ENCODE measurements around the gene BMPR1A. TPM values are rescaled to one million over a fixed set of nuclear protein-coding genes. Genes with fewer than 3 reads are reported as not detected.

The BMPR1A gene
- total RNA-seq, 1 experiment from 2014 or later = 104 TPM

GRCh38 chr10:86961481-86962091 is 205.2 kb downstream of the BMPR1A start:
- no peaks in the 10 kb centered on the region for H3K9me3 Mint-ChIP-seq
- no peak overlapping the region for H3K27ac Mint-ChIP-seq
- H3K36me3 Mint-ChIP-seq = no peaks in the 10 kb centered on the region
- H3K27me3 Mint-ChIP-seq (ENCODE audit: low read depth) = peaks cover 6% of the 10 kb centered on the region; the same call in 1 of the 2 replicates
- DNase-seq (ENCODE audit: low spot score) (peak; percentile 5), ATAC-seq (no peak)
- ChIA-PET CTCF (interaction anchor here (1.0 to 13.7 kb wide), 6 partner anchors 7 to 324 kb away, joined by 3 to 462 read pairs (median 7); partner anchors contain the start of gene ADIRF), POLR2A (interaction anchor here (1.5 kb wide), 1 partner anchor 16 kb away, joined by 5 read pairs; no protein-coding TSS in a partner anchor)
- TF ChIP-seq E2F5 (CRISPR knock-in tag; IDR thresholded peaks at IDR 0.05) (no peak), ZNF232 (CRISPR knock-in tag; IDR thresholded peaks at IDR 0.05) (no peak), KAT7 (CRISPR knock-in tag; IDR thresholded peaks at IDR 0.05; ENCODE audit: borderline replicate concordance) (no peak), ZNF425 (CRISPR knock-in tag; conservative IDR thresholded peaks at IDR 0.05) (no peak), ZNF138 (CRISPR knock-in tag; conservative IDR thresholded peaks at IDR 0.05) (no peak), TEAD4 (CRISPR knock-in tag; IDR thresholded peaks at IDR 0.05) (no peak), STAT6 (CRISPR knock-in tag; conservative IDR thresholded peaks at IDR 0.05; ENCODE audit: low read depth) (no peak), CBFB (CRISPR knock-in tag; IDR thresholded peaks at IDR 0.05; ENCODE audit: low read depth) (no peak), CREM (CRISPR knock-in tag; IDR thresholded peaks at IDR 0.05) (no peak), CDX4 (CRISPR knock-in tag; IDR thresholded peaks at IDR 0.05; ENCODE audit: borderline replicate concordance) (no peak), ZBTB21 (CRISPR knock-in tag; IDR thresholded peaks at IDR 0.05; ENCODE audit: borderline replicate concordance) (no peak), GRHL2 (CRISPR knock-in tag; IDR thresholded peaks at IDR 0.05; ENCODE audit: insufficient replicate concordance, severe bottlenecking) (no peak), AR (CRISPR knock-in tag; IDR thresholded peaks at IDR 0.05) (no peak), NFATC4 (CRISPR knock-in tag; IDR thresholded peaks at IDR 0.05) (no peak)
- H3K4me1 Mint-ChIP-seq = peaks cover 40% of the 10 kb centered on the region
- no peak overlapping the region for H3K4me3 Mint-ChIP-seq
